Breast epithelium (tissue), 4 donors: ENCODE data around the gene NR2F1-AS1. TPM values are rescaled to one million over a fixed set of nuclear protein-coding genes. Genes with fewer than 3 reads are reported as not detected.

ENCODE experiments used
- DNase-seq, 2 donors: peaks; one replicate each; pipeline ENCODE4 v3.0.0-alpha.2; 2019; ENCODE audit warnings: low spot score in 2 of 2
- H3K27ac ChIP-seq, 2 donors: fragments of 200-600 bp; sonication (generic) in 1 of 2; one replicate each; pipeline ENCODE4 v1.5.1; 2016 to 2019; ENCODE audit warnings: mild to moderate bottlenecking in 1 of 2
- H3K27me3 ChIP-seq, 2 donors: fragments of 200-600 bp; sonication (generic) in 1 of 2; one replicate each; pipeline versions ENCODE4 v1.5.1 to v1.6.0; 2017 to 2019; ENCODE audit warnings: control low read depth in 1 of 2, mild to moderate bottlenecking in 1 of 2
- H3K36me3 ChIP-seq: fragments of 200-600 bp; one replicate; pipeline ENCODE4 v1.5.1; 2019
- H3K4me1 ChIP-seq, 2 donors: fragments of 200-600 bp; sonication (generic); one replicate each; pipeline ENCODE4 v1.5.1; 2016 to 2019; ENCODE audit warnings: control low read depth in 1 of 2
- H3K4me3 ChIP-seq, 3 donors: fragments of 200-600 bp; sonication (generic); 1 replicate in 2 of 3; 2 replicates in 1 of 3; pipeline ENCODE4 v1.5.1; 2016 to 2019; ENCODE audit warnings: mild to moderate bottlenecking in 3 of 3, moderate library complexity in 2 of 3
- H3K9me3 ChIP-seq, 2 donors: fragments of 200-600 bp; sonication (generic) in 1 of 2; one replicate each; pipeline ENCODE4 v1.5.1; 2016 to 2019; ENCODE audit warnings: control low read depth in 1 of 2
- POLR2A ChIP-seq: fragments of 450-650 bp; IDR thresholded peaks from one replicate; pipeline ENCODE4 v1.6.1; 2016; ENCODE audit warnings: antibody characterized with exemption, mild to moderate bottlenecking, moderate library complexity
- POLR2AphosphoS5 ChIP-seq, 3 donors: sonication (generic); formaldehyde crosslinking; IDR thresholded peaks; one replicate each; pipeline ENCODE4 v1.6.1; 2017; ENCODE audit warnings: antibody characterized with exemption in 3 of 3
- intact Hi-C: fragments of 100-400 bp; cut with DNase I; formaldehyde crosslinking; loops from one replicate; pipeline ENCODE4 v1.15.1; 2023; ENCODE audit warnings: low total_unique reads
- total RNA-seq, 3 donors: library from RNA; depleted of rRNA; stranded (reverse); fragments of >200 nt; gene quantifications; one replicate each; pipeline ENCODE4 v1.1.0, GENCODE V29; 2016
- TF ChIP-seq, protein P1 (sequence below), 3 donors: fragments of 450-650 bp; IDR thresholded peaks; one replicate each; pipeline ENCODE4 v1.5.1; 2016 to 2017; ENCODE audit warnings: antibody characterized with exemption in 3 of 3, mild to moderate bottlenecking in 3 of 3, moderate library complexity in 3 of 3

NR2F1-AS1 gene
- total RNA-seq, 3 donors from 2014 or later = 7.0 to 17.4 (median 15.2) TPM

DNA sequence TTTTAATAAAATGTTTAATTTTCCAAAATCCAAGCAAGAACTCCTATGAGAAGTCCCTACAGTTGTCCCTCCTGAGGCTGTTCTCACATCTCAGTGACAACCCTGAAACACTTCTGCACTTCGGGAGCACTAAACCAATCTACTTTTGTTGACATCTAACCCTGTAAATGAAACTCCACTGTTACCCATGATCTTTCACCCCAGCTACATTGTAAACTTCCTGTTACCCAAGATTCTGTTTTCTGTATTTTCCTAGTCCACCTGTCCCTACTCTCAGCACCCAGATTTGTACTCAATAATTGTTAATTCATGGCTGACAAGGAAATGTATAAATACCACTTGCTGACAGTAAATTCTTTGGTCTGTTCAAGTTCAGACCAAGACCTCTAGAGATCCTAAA lies 153.7 kb downstream of the NR2F1-AS1 start:
- no peak overlapping the region for H3K27ac ChIP-seq
- H3K36me3 ChIP-seq = no peaks in the 10 kb centered on the region
- H3K4me3 ChIP-seq = no peak overlapping the region
- TF ChIP-seq, protein P1, sequence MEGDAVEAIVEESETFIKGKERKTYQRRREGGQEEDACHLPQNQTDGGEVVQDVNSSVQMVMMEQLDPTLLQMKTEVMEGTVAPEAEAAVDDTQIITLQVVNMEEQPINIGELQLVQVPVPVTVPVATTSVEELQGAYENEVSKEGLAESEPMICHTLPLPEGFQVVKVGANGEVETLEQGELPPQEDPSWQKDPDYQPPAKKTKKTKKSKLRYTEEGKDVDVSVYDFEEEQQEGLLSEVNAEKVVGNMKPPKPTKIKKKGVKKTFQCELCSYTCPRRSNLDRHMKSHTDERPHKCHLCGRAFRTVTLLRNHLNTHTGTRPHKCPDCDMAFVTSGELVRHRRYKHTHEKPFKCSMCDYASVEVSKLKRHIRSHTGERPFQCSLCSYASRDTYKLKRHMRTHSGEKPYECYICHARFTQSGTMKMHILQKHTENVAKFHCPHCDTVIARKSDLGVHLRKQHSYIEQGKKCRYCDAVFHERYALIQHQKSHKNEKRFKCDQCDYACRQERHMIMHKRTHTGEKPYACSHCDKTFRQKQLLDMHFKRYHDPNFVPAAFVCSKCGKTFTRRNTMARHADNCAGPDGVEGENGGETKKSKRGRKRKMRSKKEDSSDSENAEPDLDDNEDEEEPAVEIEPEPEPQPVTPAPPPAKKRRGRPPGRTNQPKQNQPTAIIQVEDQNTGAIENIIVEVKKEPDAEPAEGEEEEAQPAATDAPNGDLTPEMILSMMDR (IDR thresholded peaks at IDR 0.05) = no peak
- TF ChIP-seq POLR2AphosphoS5 (IDR thresholded peaks at IDR 0.05) = no peak
- TF ChIP-seq POLR2A = no peak
- no peaks in the 10 kb centered on the region for H3K9me3 ChIP-seq
- H3K27me3 ChIP-seq = no peaks in the 10 kb centered on the region
- DNase-seq = no peak
- intact Hi-C loops = no loop called here
- no peaks in the 10 kb centered on the region for H3K4me1 ChIP-seq

DNA sequence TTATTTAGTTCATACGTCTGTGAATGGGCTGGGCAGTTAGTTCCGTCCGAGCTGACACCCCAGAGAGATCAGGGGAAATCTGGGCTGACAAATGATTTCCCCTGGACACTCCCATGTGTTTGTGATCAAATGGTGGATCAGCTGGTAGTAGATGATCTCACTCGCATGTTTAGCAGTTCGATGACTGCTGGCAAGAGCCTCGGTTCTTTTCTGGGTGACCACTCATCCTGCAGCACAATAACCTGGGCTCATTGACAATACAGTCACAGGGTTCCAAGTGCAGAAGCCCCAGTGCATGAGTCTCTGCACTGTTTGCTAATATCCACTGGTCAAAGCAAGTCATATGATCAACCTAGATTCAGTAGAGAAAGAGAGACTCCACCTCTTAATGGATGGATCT lies 155.9 kb downstream of the NR2F1-AS1 start:
- H3K27ac ChIP-seq = peak overlapping the region in 1 of 2 donors; percentile 53
- no peak for TF ChIP-seq POLR2AphosphoS5 (IDR thresholded peaks at IDR 0.05)
- TF ChIP-seq POLR2A = no peak
- TF ChIP-seq, protein P1 (IDR thresholded peaks at IDR 0.05) = no peak
- no peaks in the 10 kb centered on the region for H3K4me1 ChIP-seq
- intact Hi-C loops = no loop called here
- no peaks in the 10 kb centered on the region for H3K9me3 ChIP-seq
- H3K27me3 ChIP-seq = no peaks in the 10 kb centered on the region
- H3K4me3 ChIP-seq = no peak overlapping the region
- no peaks in the 10 kb centered on the region for H3K36me3 ChIP-seq
- no peak for DNase-seq

DNA sequence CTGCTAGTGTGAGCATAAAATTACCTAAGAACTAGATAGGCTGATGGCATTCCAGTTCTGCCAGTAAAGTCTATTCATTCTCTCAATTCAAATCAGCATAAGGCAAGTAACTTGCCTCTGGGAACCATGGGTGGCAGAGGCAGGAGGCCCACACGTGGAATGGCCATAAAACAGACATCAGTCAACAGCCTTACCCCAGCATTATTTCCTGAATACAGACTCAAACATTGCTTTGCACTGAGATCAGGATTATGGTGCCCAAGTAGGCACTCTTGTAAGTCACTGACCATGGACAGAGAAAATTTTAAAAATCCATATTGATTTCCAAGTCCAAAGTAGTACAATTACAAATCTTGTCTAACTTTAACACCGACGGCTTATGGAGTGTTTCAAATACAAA lies 157.7 kb downstream of the NR2F1-AS1 start:
- no peak overlapping the region for H3K4me3 ChIP-seq
- no peak for DNase-seq
- no peaks in the 10 kb centered on the region for H3K4me1 ChIP-seq
- no peaks in the 10 kb centered on the region for H3K27me3 ChIP-seq
- no peaks in the 10 kb centered on the region for H3K36me3 ChIP-seq
- no peak overlapping the region for H3K27ac ChIP-seq
- intact Hi-C loops = no loop called here
- TF ChIP-seq POLR2A = no peak
- no peak for TF ChIP-seq POLR2AphosphoS5 (IDR thresholded peaks at IDR 0.05)
- TF ChIP-seq, protein P1 (IDR thresholded peaks at IDR 0.05) = no peak
- H3K9me3 ChIP-seq = no peaks in the 10 kb centered on the region

DNA sequence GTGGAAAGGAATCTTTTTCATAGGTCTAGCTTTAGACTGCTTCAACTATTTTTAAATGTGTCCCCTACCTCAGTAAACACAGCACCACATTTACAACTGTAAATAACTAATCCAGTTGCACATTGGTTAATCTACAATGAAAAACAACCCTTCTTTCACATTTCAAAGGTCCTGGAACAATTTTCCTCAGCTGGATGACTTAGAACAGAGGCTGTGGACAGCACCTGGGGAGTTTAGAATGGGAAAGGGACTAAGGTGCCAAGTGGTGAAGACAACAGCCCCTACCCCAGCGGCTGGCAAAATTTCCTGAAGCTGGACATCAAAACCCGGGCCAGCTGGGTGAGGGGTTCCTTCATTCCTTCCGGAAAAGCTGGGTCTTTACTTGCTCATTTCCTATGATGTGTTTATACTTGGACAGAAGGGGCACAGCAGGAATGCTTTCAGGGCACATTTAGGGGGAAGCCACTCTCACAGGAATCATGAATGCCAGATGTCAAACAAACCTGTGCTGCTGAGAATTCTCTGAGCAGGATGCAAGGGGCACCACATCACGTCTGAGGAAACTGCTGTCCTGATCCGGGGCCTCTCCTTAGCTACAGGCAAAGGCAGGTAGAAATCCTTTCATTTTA lies 158.3 kb downstream of the NR2F1-AS1 start:
- TF ChIP-seq, protein P1 (IDR thresholded peaks at IDR 0.05) = no peak
- TF ChIP-seq POLR2A (no peak), POLR2AphosphoS5 (IDR thresholded peaks at IDR 0.05) (no peak)
- H3K27ac ChIP-seq = peak overlapping the region in 1 of 2 donors; percentile 0
- no peak overlapping the region for H3K4me3 ChIP-seq
- DNase-seq = no peak
- no peaks in the 10 kb centered on the region for H3K27me3 ChIP-seq
- intact Hi-C loops = no loop called here
- no peaks in the 10 kb centered on the region for H3K4me1 ChIP-seq
- H3K36me3 ChIP-seq = no peaks in the 10 kb centered on the region
- H3K9me3 ChIP-seq = no peaks in the 10 kb centered on the region

DNA sequence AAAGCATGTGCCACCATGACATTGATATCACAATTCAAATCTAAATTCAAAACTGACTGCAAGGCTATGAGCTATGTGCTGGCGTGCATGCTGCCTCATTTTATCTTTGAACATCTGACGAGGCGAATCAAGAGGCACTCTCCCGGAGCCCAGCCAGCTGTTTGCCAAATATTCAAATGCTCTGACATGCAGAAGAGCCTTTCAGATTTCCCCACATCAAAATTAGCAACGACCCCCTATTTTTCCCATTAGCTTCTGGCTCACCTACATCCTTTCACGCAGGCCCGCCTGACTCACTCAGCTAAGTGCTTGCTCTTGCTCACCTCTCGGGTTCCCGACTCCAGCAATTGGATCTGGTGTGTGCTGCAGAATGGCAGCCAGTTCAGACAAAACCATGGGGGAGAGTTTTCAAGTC lies 159.0 kb downstream of the NR2F1-AS1 start:
- H3K27me3 ChIP-seq = no peaks in the 10 kb centered on the region
- H3K4me3 ChIP-seq = no peak overlapping the region
- no peaks in the 10 kb centered on the region for H3K36me3 ChIP-seq
- DNase-seq = no peak
- intact Hi-C loops = no loop called here
- no peak for TF ChIP-seq POLR2AphosphoS5 (IDR thresholded peaks at IDR 0.05)
- H3K9me3 ChIP-seq = no peaks in the 10 kb centered on the region
- H3K4me1 ChIP-seq = no peaks in the 10 kb centered on the region
- peak overlapping the region in 1 of 2 donors; percentile 12 for H3K27ac ChIP-seq
